K562 (cell line): ENCODE results near the gene EPB41L2.

ENCODE experiments used
- GABPB2 ChIP-seq: fragments of 250-450 bp; sonication (Bioruptor Pico); conservative IDR thresholded peaks from 2 replicates; pipeline ENCODE4 v1.5.1; 2021; ENCODE audit warnings: mild to moderate bottlenecking
- TF ChIP-seq, protein P1 (sequence below): fragments of 450-650 bp; IDR thresholded peaks from 2 replicates; pipeline ENCODE4 v1.6.1; 2017; ENCODE audit warnings: antibody characterized with exemption, mild to moderate bottlenecking

DNA sequence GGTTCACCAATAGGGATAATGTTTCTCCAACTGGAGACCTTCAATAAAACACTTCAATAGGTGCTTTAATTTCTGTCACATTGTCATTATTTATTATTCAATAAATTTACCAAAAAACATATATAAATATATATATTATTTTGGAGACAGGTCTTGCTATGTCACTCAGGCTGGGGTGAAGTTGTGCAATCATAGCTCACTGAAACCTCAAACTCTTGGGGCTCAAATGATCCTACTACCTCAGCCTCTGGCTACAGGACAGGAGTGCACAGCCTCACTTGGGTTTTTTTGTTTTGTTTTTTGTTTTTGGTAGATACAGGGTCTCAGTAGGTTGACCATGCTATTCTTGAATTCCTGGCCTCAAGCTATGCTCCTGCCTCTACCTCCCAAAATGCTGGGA is 226.0 kb downstream of the EPB41L2 start:
- no peak for TF ChIP-seq GABPB2 (CRISPR knock-in tag)
- TF ChIP-seq, protein P1, sequence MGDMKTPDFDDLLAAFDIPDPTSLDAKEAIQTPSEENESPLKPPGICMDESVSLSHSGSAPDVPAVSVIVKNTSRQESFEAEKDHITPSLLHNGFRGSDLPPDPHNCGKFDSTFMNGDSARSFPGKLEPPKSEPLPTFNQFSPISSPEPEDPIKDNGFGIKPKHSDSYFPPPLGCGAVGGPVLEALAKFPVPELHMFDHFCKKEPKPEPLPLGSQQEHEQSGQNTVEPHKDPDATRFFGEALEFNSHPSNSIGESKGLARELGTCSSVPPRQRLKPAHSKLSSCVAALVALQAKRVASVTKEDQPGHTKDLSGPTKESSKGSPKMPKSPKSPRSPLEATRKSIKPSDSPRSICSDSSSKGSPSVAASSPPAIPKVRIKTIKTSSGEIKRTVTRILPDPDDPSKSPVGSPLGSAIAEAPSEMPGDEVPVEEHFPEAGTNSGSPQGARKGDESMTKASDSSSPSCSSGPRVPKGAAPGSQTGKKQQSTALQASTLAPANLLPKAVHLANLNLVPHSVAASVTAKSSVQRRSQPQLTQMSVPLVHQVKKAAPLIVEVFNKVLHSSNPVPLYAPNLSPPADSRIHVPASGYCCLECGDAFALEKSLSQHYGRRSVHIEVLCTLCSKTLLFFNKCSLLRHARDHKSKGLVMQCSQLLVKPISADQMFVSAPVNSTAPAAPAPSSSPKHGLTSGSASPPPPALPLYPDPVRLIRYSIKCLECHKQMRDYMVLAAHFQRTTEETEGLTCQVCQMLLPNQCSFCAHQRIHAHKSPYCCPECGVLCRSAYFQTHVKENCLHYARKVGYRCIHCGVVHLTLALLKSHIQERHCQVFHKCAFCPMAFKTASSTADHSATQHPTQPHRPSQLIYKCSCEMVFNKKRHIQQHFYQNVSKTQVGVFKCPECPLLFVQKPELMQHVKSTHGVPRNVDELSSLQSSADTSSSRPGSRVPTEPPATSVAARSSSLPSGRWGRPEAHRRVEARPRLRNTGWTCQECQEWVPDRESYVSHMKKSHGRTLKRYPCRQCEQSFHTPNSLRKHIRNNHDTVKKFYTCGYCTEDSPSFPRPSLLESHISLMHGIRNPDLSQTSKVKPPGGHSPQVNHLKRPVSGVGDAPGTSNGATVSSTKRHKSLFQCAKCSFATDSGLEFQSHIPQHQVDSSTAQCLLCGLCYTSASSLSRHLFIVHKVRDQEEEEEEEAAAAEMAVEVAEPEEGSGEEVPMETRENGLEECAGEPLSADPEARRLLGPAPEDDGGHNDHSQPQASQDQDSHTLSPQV, result no peak
